Chondrocyte (in vitro differentiated cells): ENCODE measurements around the gene MFAP1. TPM values are rescaled to one million over a fixed set of nuclear protein-coding genes. Genes with fewer than 3 reads are reported as not detected.
A peak's percentile ranks its signal among the peaks of the same experiment; 100 is the strongest.

Experiments used
- DNase-seq: peaks from one replicate; pipeline ENCODE4 v3.0.0; 2021; ENCODE audit warnings: mixed read lengths, low spot score
- H3K27ac Mint-ChIP-seq: one replicate; pipeline ENCODE4 v1.8.0; 2021; ENCODE audit warnings: mild to moderate bottlenecking, moderate library complexity, mixed read lengths; ENCODE audit not compliant: unreplicated experiment
- H3K27me3 Mint-ChIP-seq: 2 replicates; pipeline ENCODE4 v1.8.0; 2021; ENCODE audit warnings: low read depth, mixed read lengths
- H3K36me3 Mint-ChIP-seq: 2 replicates; pipeline ENCODE4 v1.8.0; 2021; ENCODE audit warnings: low read depth, mixed read lengths
- H3K4me1 Mint-ChIP-seq: 2 replicates; pipeline ENCODE4 v1.8.0; 2021; ENCODE audit warnings: low read depth, mild to moderate bottlenecking, mixed read lengths
- H3K4me3 Mint-ChIP-seq: one replicate; pipeline ENCODE4 v1.8.0; 2021; ENCODE audit warnings: mild to moderate bottlenecking, moderate library complexity, mixed read lengths; ENCODE audit not compliant: unreplicated experiment
- H3K9me3 Mint-ChIP-seq: 2 replicates; pipeline ENCODE4 v1.8.0; 2021; ENCODE audit warnings: low read depth, mixed read lengths
- long read RNA-seq: library from polyadenylated mRNA; stranded (forward); transcript quantifications from one replicate; pipeline ENCODE4 v2.0.0, GENCODE V29; 2021
- total RNA-seq: library from RNA; stranded (reverse); gene quantifications from 3 replicates; pipeline ENCODE4 v1.2.1, GENCODE V29; 2021
- TF ChIP-seq, protein P1 (sequence below): fragments of 200-600 bp; sonication (generic); IDR thresholded peaks from 2 replicates; pipeline ENCODE4 v1.5.0; 2021; ENCODE audit warnings: antibody characterized with exemption, mild to moderate bottlenecking, moderate library complexity

The MFAP1 gene
- 26.2 to 35.0 TPM (median 26.3 TPM) in 3 replicates for total RNA-seq
- long read RNA-seq, transcript MFAP1-201 (9 exons, 2,155 nt) = major isoform, 75 of 78 reads
- long read RNA-seq, partial matches to known transcripts = 2 of 78 reads
- long read RNA-seq, other reads (novel, unspliced or antisense) = 1 of 78 reads

DNA sequence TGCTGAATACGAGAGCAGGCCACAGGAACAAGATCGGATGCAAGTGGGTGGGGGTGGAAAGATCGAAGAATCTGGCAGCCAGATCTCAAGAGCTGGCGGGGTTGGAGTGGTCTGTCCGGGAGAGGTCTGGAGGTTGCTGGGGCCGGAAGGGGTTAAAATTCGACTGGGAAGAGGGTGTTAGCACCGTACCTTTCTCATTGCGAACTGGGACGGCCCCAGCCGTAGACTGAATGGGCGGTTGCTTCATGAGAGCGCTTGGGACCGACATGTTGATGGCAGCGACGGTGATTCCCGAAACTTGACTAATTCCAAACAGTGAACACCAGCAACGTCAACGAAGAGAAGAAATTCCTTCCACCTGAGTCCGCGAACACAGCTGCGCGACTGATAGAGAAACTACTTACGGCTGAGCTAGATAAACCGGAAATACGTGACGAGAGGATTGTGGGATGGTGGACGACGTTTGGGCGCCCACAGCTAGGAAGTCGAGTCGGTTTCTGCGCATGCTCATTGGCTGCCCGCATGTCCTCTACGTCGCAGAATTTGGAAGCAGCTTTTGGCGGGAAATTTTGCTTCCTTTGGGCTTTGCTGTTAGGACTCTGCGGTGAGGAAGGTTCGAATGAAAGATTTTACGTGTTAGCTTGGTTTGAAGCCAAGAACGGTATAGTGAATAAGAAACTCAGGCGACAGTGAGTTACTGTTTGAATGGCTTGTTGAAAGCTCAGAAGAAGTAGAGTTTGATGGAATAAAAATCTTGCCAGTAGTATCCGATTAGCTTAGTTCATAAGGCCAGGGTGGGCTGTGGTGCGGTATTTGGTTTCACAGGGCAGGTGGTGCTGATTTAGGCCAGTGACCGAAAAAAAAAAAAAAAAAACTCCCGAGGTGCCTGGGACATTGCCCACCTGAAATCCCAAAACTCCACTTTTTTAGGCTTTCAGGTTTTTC is at the start of gene MFAP1:
Gene MFAP1, minus strand, starts transcription at position 389 of the 945 bp plus-strand sequence. Its CDS starts 121 bp downstream, at position 268.
- Mint-ChIP-seq H3K9me3 (no peaks in the 10 kb centered on the region), H3K4me1 (peaks cover 47% of the 10 kb centered on the region), H3K27ac (peak within 1 kb of the TSS; percentile 99), H3K4me3 (peak within 1 kb of the TSS; percentile 98), H3K36me3 (no peaks in the 10 kb centered on the region), H3K27me3 (no peaks in the 10 kb centered on the region)
- TF ChIP-seq, protein P1, sequence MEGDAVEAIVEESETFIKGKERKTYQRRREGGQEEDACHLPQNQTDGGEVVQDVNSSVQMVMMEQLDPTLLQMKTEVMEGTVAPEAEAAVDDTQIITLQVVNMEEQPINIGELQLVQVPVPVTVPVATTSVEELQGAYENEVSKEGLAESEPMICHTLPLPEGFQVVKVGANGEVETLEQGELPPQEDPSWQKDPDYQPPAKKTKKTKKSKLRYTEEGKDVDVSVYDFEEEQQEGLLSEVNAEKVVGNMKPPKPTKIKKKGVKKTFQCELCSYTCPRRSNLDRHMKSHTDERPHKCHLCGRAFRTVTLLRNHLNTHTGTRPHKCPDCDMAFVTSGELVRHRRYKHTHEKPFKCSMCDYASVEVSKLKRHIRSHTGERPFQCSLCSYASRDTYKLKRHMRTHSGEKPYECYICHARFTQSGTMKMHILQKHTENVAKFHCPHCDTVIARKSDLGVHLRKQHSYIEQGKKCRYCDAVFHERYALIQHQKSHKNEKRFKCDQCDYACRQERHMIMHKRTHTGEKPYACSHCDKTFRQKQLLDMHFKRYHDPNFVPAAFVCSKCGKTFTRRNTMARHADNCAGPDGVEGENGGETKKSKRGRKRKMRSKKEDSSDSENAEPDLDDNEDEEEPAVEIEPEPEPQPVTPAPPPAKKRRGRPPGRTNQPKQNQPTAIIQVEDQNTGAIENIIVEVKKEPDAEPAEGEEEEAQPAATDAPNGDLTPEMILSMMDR = no peak
- DNase-seq = peak; percentile 94

- no peaks in the 10 kb centered on the region for H3K36me3 Mint-ChIP-seq
- no peak for DNase-seq
- TF ChIP-seq, protein P1 = no peak
- no peak overlapping the region for H3K27ac Mint-ChIP-seq
- H3K9me3 Mint-ChIP-seq = no peaks in the 10 kb centered on the region
- no peak overlapping the region for H3K4me3 Mint-ChIP-seq
- no peaks in the 10 kb centered on the region for H3K4me1 Mint-ChIP-seq
- H3K27me3 Mint-ChIP-seq = no peaks in the 10 kb centered on the region
Observed at GRCh38 chr15:43873651-43874050, 49.2 kb upstream of the MFAP1 start.

GRCh38 chr15:43872416-43873020 is 48.0 kb upstream of the MFAP1 start:
- TF ChIP-seq, protein P1 = peak; percentile 86
- Mint-ChIP-seq H3K4me1 (no peaks in the 10 kb centered on the region), H3K27ac (no peak overlapping the region), H3K36me3 (no peaks in the 10 kb centered on the region), H3K27me3 (no peaks in the 10 kb centered on the region), H3K4me3 (no peak overlapping the region), H3K9me3 (no peaks in the 10 kb centered on the region)
- no peak for DNase-seq

- TF ChIP-seq, protein P1 = no peak
- no peaks in the 10 kb centered on the region for H3K9me3 Mint-ChIP-seq
- no peak overlapping the region for H3K4me3 Mint-ChIP-seq
- H3K36me3 Mint-ChIP-seq = no peaks in the 10 kb centered on the region
- H3K4me1 Mint-ChIP-seq = no peaks in the 10 kb centered on the region
- H3K27ac Mint-ChIP-seq = no peak overlapping the region
- H3K27me3 Mint-ChIP-seq = no peaks in the 10 kb centered on the region
- DNase-seq = no peak
Observed at GRCh38 chr15:43871835-43872234, 47.3 kb upstream of the MFAP1 start.

DNA sequence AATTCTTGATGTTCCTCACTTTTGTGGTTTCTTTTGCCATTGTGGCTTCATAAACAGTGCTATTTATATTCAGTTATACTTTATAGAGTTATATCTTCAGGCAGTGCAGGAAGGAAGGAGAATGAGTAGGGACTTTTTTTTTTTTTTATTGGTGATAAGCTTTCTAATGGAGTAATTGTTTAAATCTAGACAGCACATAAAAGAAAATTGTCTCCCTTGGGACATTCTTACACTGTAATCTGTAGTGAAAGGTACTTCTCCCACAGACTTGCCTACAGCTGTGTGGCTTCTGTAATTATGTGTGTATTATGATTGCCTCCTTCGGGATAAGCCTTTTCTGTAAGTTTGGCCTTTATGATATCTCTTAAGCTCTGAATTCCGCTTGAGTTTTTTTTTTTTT is 43.9 kb upstream of the MFAP1 start:
- Mint-ChIP-seq H3K27me3 (no peaks in the 10 kb centered on the region), H3K4me3 (no peak overlapping the region), H3K36me3 (no peaks in the 10 kb centered on the region), H3K4me1 (no peaks in the 10 kb centered on the region), H3K27ac (no peak overlapping the region), H3K9me3 (no peaks in the 10 kb centered on the region)
- TF ChIP-seq, protein P1 = no peak
- DNase-seq = no peak
